Renal cortical epithelial cell (primary cell): ENCODE data around the gene DNAJC9. TPM values are rescaled to one million over a fixed set of nuclear protein-coding genes. Genes with fewer than 3 reads are reported as not detected.

Experiments used
- DNase-seq: peaks from one replicate; pipeline ENCODE4 v3.0.0-alpha.2; 2011; ENCODE audit warnings: low read depth
- total RNA-seq: library from RNA; depleted of rRNA; stranded (reverse); fragments of >200 nt; gene quantifications from 2 replicates; pipeline ENCODE4 v1.2.3, GENCODE V29; 2014

DNAJC9 gene
- total RNA-seq, 1 donor from 2014 or later, result 21.2 TPM

GRCh38 chr10:73238990-73239566, 8.0 kb downstream of the DNAJC9 start:
- no peak for DNase-seq

GRCh38 chr10:73234695-73235094, 12.4 kb downstream of the DNAJC9 start:
- no peak for DNase-seq

- no peak for DNase-seq
Measured at GRCh38 chr10:73233883-73234282, 13.2 kb downstream of the DNAJC9 start.

- no peak for DNase-seq
Measured at GRCh38 chr10:73232887-73233286, 14.2 kb downstream of the DNAJC9 start.

GRCh38 chr10:73229567-73229966, 17.5 kb downstream of the DNAJC9 start:
- DNase-seq, result no peak

DNA sequence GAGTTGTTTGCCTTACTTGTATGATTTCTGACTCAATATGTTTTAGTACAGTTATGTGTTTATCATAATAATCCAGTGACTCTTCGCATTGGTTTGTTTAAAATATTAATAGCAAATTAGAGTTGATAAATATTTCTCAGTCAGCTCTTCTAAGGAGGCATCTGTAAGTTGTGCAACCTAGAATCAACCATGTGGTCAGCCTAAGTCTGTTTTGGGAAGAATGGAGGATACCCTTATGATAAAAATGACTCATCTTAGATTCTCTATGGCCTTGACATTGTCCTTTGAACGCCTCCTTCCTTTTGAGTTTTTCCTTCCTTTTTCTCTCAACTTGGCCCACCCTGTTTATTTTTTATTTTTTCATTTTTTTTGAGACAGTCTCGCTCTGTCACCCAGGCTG, 18.8 kb downstream of the DNAJC9 start:
- DNase-seq, result no peak

GRCh38 chr10:73226663-73227062, 20.4 kb downstream of the DNAJC9 start:
- no peak for DNase-seq

DNA sequence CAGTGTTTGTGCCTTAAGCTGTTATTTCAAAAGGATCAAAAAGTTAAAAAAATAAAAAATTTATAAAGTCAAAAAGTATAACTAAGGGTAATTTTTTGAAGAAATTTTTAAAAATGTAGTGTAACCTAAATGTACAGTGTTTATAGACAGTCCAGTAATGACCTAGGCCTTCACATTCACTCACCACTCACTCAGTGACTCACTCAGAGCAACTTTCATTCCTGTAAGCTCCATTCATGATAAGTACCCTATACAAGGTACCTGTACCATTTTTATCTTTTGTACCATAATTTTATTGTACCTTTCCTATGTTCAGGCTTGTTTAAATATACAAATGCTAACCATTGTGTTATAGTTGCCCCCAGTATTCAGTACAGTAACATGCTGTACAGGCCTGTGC, 21.5 kb downstream of the DNAJC9 start:
- DNase-seq, result peak; percentile 24

- DNase-seq, result no peak
Measured at GRCh38 chr10:73220989-73221388, 26.1 kb downstream of the DNAJC9 start.

- no peak for DNase-seq
Measured at GRCh38 chr10:73219384-73219783, 27.7 kb downstream of the DNAJC9 start.

DNA sequence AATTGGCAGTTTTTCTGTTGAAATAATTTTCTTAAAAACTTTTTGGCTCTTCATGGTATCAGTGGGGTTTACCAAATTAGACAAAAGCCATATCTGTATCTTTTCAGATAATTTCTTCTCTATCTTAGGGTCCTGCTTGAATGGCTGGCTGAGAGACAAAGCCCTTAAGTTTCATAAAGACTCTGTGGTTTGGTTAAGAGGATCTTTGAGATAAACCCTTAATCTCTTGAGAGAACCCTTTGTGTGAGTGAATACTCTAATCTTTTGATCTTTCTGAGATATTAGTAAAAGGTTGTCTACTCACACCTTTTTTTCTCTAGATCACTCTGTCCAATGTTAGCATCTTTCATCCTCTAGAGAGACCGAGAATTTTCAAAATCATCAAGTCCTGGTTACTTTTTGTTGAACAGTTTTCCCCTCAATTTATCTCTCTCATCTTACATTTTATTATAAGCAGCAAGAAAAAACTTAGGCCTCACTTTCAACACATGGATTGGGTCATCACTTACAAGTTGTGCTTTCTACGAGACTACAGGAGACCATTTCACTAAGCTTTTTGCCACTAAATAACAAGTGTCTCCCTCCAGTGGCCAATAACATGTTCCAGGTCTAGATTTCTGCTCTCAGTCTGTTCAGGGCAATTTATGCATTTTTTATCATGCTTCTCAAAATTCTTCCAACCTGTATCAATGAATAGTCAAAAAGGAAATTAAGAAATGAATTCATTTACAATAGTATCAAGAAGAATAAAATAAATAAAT, 28.4 kb downstream of the DNAJC9 start:
- DNase-seq, result peak; percentile 43

- DNase-seq, result no peak
Measured at GRCh38 chr10:73217628-73218027, 29.4 kb downstream of the DNAJC9 start.

DNA sequence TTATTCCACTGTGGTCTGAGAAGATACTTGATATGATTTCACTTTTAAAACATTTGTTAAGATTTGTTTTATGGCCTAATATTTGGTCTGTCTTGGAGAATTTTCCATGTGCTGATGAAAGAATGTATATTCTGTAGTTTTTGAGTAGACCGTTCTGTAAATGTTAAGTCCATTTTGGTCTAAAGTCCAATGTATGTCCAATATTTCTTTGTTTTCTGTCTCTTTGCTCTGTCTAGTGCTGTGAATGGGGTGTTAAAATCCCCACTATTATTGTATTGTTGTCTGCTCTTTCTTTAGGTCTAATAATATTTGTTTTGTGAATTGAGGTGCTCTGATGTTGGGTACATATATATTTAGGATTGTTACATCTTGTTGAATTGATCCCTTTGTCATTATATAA, 31.3 kb downstream of the DNAJC9 start:
- DNase-seq, result no peak

DNA sequence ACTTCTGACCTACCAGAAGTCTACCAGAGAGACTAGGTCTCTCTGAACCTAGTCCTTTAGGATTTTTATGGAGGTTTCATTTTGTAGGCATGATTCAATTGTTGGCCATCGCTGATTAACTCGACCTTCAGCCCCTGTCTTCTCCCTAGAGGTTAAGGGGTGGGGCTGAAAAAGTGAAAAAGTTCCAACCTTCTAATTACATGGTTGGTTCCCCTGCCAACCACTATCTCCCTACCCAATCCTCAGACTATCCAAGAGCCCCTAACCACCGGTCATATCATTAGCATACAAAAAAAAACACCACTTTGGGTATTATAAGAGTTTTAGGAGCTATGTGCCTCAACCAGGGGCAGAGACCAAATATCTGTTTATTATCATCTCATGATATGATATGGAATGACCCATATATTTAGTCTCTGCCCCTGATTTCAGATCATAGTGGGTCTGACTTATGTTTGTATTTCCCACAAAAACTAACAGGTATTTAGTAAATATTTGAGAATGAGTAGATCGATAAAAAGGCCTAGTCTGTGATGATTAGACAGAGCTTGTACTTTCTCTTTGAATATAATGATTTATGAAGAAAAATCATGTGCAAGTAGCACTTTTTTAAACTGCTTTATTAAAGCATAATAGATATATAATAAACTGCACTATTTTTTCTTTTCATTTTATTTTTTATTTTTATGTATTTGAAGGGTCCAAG, 35.8 kb downstream of the DNAJC9 start:
- DNase-seq, result no peak

GRCh38 chr10:73210395-73211105, 36.5 kb downstream of the DNAJC9 start:
- DNase-seq, result no peak

GRCh38 chr10:73209705-73210104, 37.4 kb downstream of the DNAJC9 start:
- peak; percentile 87 for DNase-seq

- no peak for DNase-seq
Measured at GRCh38 chr10:73207883-73208282, 39.2 kb downstream of the DNAJC9 start.

- no peak for DNase-seq
Measured at GRCh38 chr10:73206385-73206784, 40.7 kb downstream of the DNAJC9 start.

DNA sequence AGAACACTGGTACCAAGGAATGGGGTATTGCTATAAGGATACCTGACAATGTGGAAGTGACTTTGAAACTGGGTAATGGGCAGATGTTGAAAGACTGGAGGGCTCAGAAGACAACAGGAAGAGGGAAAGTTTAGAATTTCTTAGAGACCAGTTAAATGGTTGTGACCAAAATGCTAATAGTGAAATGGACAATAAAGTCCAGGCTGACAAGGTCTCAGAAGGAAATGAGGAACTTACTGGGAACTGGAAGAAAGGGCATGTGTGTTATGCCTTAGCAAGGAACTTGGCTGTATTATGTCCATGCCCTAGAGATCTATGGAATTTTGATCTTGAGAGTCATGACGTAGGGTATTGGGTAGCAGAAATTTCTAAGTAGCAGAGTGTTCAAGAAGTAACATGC, 41.2 kb downstream of the DNAJC9 start:
- no peak for DNase-seq

GRCh38 chr10:73205081-73205480, 42.0 kb downstream of the DNAJC9 start:
- DNase-seq, result no peak
